A549 (cell line): ENCODE measurements around the gene VOPP1. TPM values are rescaled to one million over a fixed set of nuclear protein-coding genes. Genes with fewer than 3 reads are reported as not detected.

Source experiments
- ATAC-seq, 2 experiments: fragments of 200-7000 bp in 1 of 2; fragments of >200 bp in 1 of 2; cut with Nextera tagmentation in 1 of 2; cut with Tn5 transposase in 1 of 2; 3 replicates each; pipeline versions ENCODE4 v1.8.0 to v1.9.1; 2018 to 2020; ENCODE audit warnings: mild to moderate bottlenecking in 1 of 2, moderate library complexity in 1 of 2
- CTCF ChIA-PET: fragments of 300-600 bp; sonication (Branson Sonifier 250); formaldehyde crosslinking; extraction: SDS; loops from one replicate; lab custom pipeline; 2021; ENCODE audit warnings: antibody characterized with exemption, inconsistent platforms; lab: Yijun Ruan, JAX
- POLR2A ChIA-PET: fragments of 350-600 bp; formaldehyde crosslinking; extraction: SDS; loops from one replicate; lab custom pipeline; 2021; ENCODE audit warnings: antibody characterized with exemption, inconsistent platforms; lab: Yijun Ruan, JAX
- DNase-seq, 2 experiments: peaks; one replicate each; pipeline versions ENCODE4 v3.0.0 to v3.0.0-alpha.2; 2011 to 2016; ENCODE audit warnings: low read depth in 1 of 2, low spot score in 1 of 2
- FAIRE-seq: peaks from 2 replicates; lab custom pipeline; 2011; peaks lifted over from hg19 to GRCh38; lab: Jason Lieb, UNC
- H3K27ac ChIP-seq, 2 experiments: fragments of >200 bp; sonication (Bioruptor Twin); formaldehyde crosslinking; 3 replicates each; pipeline ENCODE4 v1.5.1; 2016 to 2017
- H3K4me1 ChIP-seq: fragments of >200 bp; sonication (Bioruptor Twin); formaldehyde crosslinking; 3 replicates; pipeline ENCODE4 v1.6.1; 2016
- H3K4me2 ChIP-seq: fragments of >200 bp; sonication (Bioruptor Twin); formaldehyde crosslinking; 3 replicates; pipeline ENCODE4 v1.6.1; 2016
- H3K4me3 ChIP-seq: fragments of >200 bp; sonication (Bioruptor Twin); formaldehyde crosslinking; 3 replicates; pipeline ENCODE4 v1.5.1; 2016
- H3K9me3 ChIP-seq: fragments of >200 bp; sonication (Bioruptor Twin); formaldehyde crosslinking; 3 replicates; pipeline ENCODE4 v1.6.1; 2016
- ATOH8 ChIP-seq: fragments of 250-450 bp; sonication (Bioruptor Pico); IDR thresholded peaks from 2 replicates; pipeline ENCODE4 v1.5.0; 2020; ENCODE audit warnings: low read depth, mild to moderate bottlenecking, moderate library complexity
- BCL3 ChIP-seq: fragments of >200 bp; sonication (Bioruptor Twin); formaldehyde crosslinking; IDR thresholded peaks from 3 replicates; pipeline ENCODE4 v1.6.1; 2016
- CTCF ChIP-seq: fragments of >200 bp; sonication (Bioruptor Twin); formaldehyde crosslinking; IDR thresholded peaks from 3 replicates; pipeline ENCODE4 v1.5.1; 2016
- EP300 ChIP-seq, 2 experiments: fragments of >200 bp; sonication (Bioruptor Twin); formaldehyde crosslinking; IDR thresholded peaks; 2 replicates in 1 of 2; 3 replicates in 1 of 2; pipeline ENCODE4 v1.6.1; 2016 to 2017
- HMGXB4 ChIP-seq: fragments of 250-450 bp; sonication (Bioruptor Pico); IDR thresholded peaks from 2 replicates; pipeline ENCODE4 v1.5.0; 2021; ENCODE audit warnings: mild to moderate bottlenecking, moderate library complexity, borderline replicate concordance
- MAX ChIP-seq: IDR thresholded peaks from 2 replicates; pipeline ENCODE4 v1.6.1; 2012
- NPAS2 ChIP-seq: fragments of 250-450 bp; sonication (Bioruptor Pico); IDR thresholded peaks from 2 replicates; pipeline ENCODE4 v1.8.0; 2022; ENCODE audit warnings: mild to moderate bottlenecking, moderate library complexity, borderline replicate concordance
- PHF8 ChIP-seq: fragments of 200-600 bp; sonication (generic); IDR thresholded peaks from 2 replicates; pipeline ENCODE4 v1.6.1; 2016; ENCODE audit warnings: low read depth, mild to moderate bottlenecking, antibody characterized with exemption, moderate library complexity, borderline replicate concordance
- POLR2A ChIP-seq: IDR thresholded peaks from 2 replicates; pipeline ENCODE4 v1.6.1; 2012; ENCODE audit warnings: mild to moderate bottlenecking, low read length
- REST ChIP-seq: fragments of 200-600 bp; sonication (generic); IDR thresholded peaks from 2 replicates; pipeline ENCODE4 v1.6.1; 2016; ENCODE audit warnings: antibody characterized with exemption, mild to moderate bottlenecking, moderate library complexity
- TFCP2L1 ChIP-seq: fragments of 250-450 bp; sonication (Bioruptor Pico); IDR thresholded peaks from 2 replicates; pipeline ENCODE4 v1.5.0; 2021; ENCODE audit warnings: mild to moderate bottlenecking
- ZFP36 ChIP-seq: fragments of 450-650 bp; IDR thresholded peaks from 2 replicates; pipeline ENCODE4 v1.6.1; 2014; ENCODE audit warnings: borderline replicate concordance; ENCODE audit not compliant: partially characterized antibody
- WGBS: methylation state at CpG from one replicate; pipeline ENCODE4 v1.1.6; 2017; ENCODE audit errors: missing lambda C conversion rate; 5-methylcytosine and 5-hydroxymethylcytosine counted together
- polyA minus RNA-seq: library from RNA; depleted of rRNA, polyadenylated mRNA; stranded (reverse); fragments of >200 nt; gene quantifications from 2 replicates; pipeline ENCODE4 v1.2.3, GENCODE V29; 2011; rRNA and poly(A)+ RNA removed
- polyA plus RNA-seq, 4 experiments: library from polyadenylated mRNA; depleted of rRNA in 3 of 4; stranded (reverse); fragments of >200 nt; fragmentation: RNase III in 1 of 4; extraction: RNeasy Plus Mini Kit Qiagen cat#74134 plus additional on column Dnase treatment in 1 of 4; gene quantifications; 2 replicates in 3 of 4; 3 replicates in 1 of 4; pipeline ENCODE4 v1.2.3, GENCODE V29; 2011 to 2017

The VOPP1 gene
- polyA plus RNA-seq (2011; rRNA removed) (64.4 and 68.1 TPM in 2 replicates), polyA plus RNA-seq (2017; fragmentation: RNase III; extraction: RNeasy Plus Mini Kit Qiagen cat#74134 plus additional on column Dnase treatment) (70.5 to 74.0 TPM (median 73.4 TPM) in 3 replicates), polyA minus RNA-seq (78.6 and 87.2 TPM in 2 replicates)
- polyA plus RNA-seq (2012; cell fraction: cytosol; rRNA removed), result 39.0 and 54.6 TPM in 2 replicates
- 29.2 and 35.0 TPM in 2 replicates for polyA plus RNA-seq (2012; cell fraction: nucleus; rRNA removed)

GRCh38 chr7:55572378-55573233, at the start of gene VOPP1:
Gene VOPP1, minus strand, starts transcription at chr7:55572502. Its CDS starts 178 bp downstream, at chr7:55572324.
- peak within 1 kb of the TSS; percentile 63 for H3K4me3 ChIP-seq
- H3K27ac ChIP-seq, result peak within 1 kb of the TSS; percentile 77 to 98
- WGBS, result 7% methylated on average over 14 of the region's 77 CpGs
- ChIA-PET CTCF (interaction anchor here (0.6 to 2.0 kb wide), 7 partner anchors 11 to 543 kb away, joined by 3 to 8 read pairs (median 3); no protein-coding TSS in a partner anchor), POLR2A (interaction anchor here (1.2 to 2.5 kb wide), 2 partner anchors 26 to 207 kb away, joined by 5 to 7 read pairs; partner anchors contain the start of gene LANCL2)
- ATAC-seq (peak; percentile 72 to 77), FAIRE-seq (no peak), DNase-seq (peak; percentile 58 to 80)
- H3K4me2 ChIP-seq, result peak within 1 kb of the TSS; percentile 91
- no peak for TF ChIP-seq EP300 (IDR thresholded peaks at IDR 0.05)
- TF ChIP-seq REST, result no peak
- peak; percentile 34 for TF ChIP-seq POLR2A
- TF ChIP-seq MAX, result 0 out of 2 replicates have a peak, but pooled peaks have one; percentile 2
- no peak for TF ChIP-seq ATOH8
- TF ChIP-seq BCL3, result 0 out of 3 replicates have a peak, but pooled peaks have one; percentile 17
- TF ChIP-seq PHF8, result peak; percentile 59; the same call in 1 of the 2 replicates
- 0 out of 3 replicates have a peak, but pooled peaks have one; percentile 3 for TF ChIP-seq CTCF
- no peak for TF ChIP-seq NPAS2 (CRISPR knock-in tag)
- TF ChIP-seq TFCP2L1 (CRISPR knock-in tag), result no peak
- no peak for TF ChIP-seq HMGXB4 (CRISPR knock-in tag)
- H3K4me1 ChIP-seq, result peaks cover 33% of the 10 kb centered on the region
- H3K9me3 ChIP-seq, result no peaks in the 10 kb centered on the region

GRCh38 chr7:55618913-55619312, 46.6 kb upstream of the VOPP1 start:
- no peak overlapping the region for H3K4me3 ChIP-seq
- POLR2A ChIA-PET, result no interaction called here
- 1% methylated on average over 3 of the region's 3 CpGs for WGBS
- peaks cover 17% of the 10 kb centered on the region; the same call in 1 of the 3 replicates for H3K9me3 ChIP-seq
- ATAC-seq, result no peak
- H3K4me2 ChIP-seq, result no peak overlapping the region
- DNase-seq, result no peak
- no peak overlapping the region for H3K27ac ChIP-seq
- TF ChIP-seq TFCP2L1 (CRISPR knock-in tag) (no peak), ZFP36 (peak; percentile 64), ATOH8 (no peak)
- no peaks in the 10 kb centered on the region for H3K4me1 ChIP-seq
- no peak for FAIRE-seq
- CTCF ChIA-PET, result no interaction called here
